IPS-NIHi7 (cell line): ENCODE data around the gene TMEM156.
"Not testable (repeated sequence)": the region's sequence is repeated elsewhere in the genome, so short reads cannot be mapped to it uniquely, and the experiment has no call there.

Experiments
- DNase-seq: peaks from one replicate; pipeline ENCODE4 v3.0.0; 2012; ENCODE audit warnings: mixed read lengths; ENCODE audit errors: extremely low spot score

The TMEM156 gene

DNA sequence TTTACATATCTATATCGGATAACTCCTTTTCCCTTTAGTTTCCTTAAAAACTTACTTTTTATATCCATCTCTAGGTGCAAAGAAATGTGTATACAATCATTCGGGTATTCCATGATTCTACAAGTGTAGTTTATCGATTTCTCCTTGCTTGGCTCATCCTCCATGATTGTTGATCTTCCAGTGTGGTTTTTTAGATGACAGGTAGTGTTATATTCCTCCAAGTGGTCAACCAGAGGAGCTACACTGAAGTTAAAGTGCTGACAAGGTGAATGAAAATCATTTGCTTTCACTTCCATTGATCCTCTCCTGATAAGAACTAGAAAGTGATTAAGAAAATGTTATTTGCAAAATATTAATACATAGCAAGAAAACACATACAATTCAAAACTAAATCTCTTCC lies 38.5 kb downstream of the TMEM156 start:
- peak; percentile 30 for DNase-seq

GRCh38 chr4:38990241-38990640 lies 42.0 kb downstream of the TMEM156 start:
- DNase-seq, result no peak

DNA sequence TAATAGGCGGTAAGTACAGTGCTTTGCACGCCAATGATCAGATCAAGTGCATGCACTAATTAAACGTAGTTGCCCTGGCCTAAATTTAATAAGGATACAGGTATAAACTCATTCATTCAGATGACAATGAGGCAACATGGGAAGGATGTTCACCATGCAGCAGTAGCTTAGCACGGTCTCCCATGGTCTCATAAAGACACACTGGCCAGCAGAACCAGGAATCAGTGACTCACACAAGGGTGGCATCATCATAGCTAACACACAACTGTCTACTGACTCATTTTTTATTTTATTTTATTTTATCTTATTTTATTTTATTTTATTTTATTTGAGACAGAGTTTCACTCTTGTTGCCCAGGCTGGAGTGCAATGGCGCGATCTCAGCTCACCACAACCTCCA lies 42.7 kb downstream of the TMEM156 start:
- no peak for DNase-seq

DNA sequence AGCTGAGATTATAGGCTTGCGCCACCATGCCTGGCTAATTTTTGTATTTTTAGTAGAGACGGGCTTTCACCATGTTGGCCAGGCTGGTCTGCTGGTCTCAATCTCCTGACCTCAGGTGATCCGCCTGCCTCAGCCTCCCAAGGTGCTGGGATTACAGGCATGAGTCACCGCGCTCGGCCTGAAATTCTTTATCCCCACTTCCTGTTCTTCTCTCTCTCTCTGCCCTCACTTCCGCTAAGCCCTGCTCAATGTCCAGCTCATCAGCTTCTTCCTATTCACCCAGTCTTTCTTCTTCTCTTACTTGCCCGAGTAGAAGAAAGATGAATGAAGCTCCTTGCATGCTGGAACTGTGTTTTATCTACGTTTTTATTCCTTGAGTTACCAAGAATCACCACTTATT lies 43.9 kb downstream of the TMEM156 start:
- not testable (repeated sequence) for DNase-seq

- DNase-seq, result no peak
Observed at GRCh38 chr4:38987491-38987890, 44.7 kb downstream of the TMEM156 start.

- no peak for DNase-seq
Observed at GRCh38 chr4:38985410-38986100, 46.7 kb downstream of the TMEM156 start.

DNA sequence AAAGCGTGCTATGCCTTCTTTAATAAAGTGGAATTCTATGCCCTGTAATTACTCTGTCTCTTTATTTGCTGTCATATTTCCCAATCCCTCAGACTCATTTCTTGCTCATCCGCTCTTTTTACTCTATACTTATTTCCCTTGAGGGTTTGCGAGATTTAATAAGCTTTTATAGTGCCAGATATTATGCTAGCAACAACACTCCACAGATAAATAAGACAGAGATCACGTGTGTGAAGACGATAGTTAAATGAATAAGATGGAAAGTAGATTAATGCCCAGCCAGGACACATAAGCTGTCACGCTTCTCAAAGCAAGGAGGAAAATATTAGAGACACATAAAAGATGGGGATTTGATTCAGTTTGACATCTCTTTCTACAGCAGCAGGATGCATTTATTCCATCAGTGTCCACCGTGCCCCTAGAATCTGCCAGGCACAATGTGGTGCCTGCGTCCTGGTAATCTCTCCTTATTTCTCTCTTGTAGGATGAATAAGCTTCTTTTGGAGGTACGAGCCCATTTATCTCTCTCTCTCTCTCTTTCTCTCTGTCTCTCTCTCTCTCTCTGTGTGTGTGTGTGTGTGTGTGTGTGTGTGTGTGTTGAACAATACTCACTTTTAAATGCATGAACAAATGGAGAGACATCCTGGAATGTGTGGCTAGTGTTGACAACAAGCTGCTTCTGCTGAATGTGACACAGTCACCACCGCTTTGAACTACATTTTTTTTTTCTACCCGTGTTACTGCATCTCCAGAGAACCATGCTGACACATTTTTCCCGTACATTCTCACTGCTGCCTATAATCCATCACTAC lies 48.2 kb downstream of the TMEM156 start:
- DNase-seq, result no peak

DNA sequence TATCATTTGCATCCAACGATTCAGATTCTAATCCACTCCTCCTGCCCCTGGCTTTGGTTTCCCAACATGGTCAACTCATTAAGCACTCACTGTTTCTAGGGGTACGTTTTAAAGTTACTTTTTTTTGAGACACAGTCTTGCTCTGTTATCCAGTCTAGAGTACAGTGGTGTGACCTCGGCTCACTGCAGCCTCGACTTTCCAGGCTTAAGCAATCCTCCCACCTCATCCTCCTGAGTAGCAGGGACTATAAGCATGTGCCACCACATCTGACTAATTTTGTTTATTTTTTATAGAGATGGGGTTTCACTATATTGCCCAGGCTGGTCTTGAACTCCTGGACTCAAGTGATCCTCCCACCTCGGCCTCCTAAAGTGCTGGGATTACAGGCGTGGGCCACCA lies 48.9 kb downstream of the TMEM156 start:
- DNase-seq, result no peak

DNA sequence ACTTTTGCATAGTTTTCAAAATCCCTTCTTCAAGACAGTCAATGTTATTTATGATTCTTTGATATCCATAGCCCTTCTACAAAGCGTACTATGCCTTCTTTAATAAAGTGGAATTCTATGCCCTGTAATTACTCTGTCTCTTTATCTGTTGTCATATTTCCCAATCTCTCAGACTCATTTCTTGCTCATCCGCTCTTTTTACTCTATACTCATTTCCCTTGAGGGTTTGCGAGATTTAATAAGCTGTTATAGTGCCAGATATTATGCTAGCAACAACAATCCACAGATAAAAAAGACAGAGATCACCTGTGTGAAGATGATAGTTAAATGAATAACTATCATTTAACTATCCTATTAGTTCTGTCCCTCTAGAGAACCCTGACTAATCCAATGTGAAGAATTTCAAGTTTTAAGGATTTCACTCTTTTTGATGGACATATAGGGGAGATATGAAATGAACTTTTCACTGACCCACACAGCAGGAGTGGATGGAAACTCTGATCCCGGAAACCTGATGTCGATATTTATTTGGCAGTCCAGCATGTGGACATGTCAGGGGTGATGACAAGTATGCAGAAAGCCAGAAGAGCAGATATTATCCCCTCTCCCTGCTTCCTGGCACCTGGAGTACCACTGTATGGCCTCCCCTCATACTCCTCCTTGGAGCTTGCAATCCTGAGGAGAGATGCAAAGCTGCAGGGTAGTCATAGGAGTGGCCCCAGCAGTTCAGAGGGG lies 49.7 kb downstream of the TMEM156 start:
- no peak for DNase-seq

- DNase-seq, result no peak
Observed at GRCh38 chr4:38980903-38981676, 51.1 kb downstream of the TMEM156 start.

GRCh38 chr4:38979511-38980230 lies 52.5 kb downstream of the TMEM156 start:
- no peak for DNase-seq

- no peak for DNase-seq
Observed at GRCh38 chr4:38979081-38979480, 53.1 kb downstream of the TMEM156 start.

- DNase-seq, result no peak
Observed at GRCh38 chr4:38976308-38976707, 55.9 kb downstream of the TMEM156 start.

DNA sequence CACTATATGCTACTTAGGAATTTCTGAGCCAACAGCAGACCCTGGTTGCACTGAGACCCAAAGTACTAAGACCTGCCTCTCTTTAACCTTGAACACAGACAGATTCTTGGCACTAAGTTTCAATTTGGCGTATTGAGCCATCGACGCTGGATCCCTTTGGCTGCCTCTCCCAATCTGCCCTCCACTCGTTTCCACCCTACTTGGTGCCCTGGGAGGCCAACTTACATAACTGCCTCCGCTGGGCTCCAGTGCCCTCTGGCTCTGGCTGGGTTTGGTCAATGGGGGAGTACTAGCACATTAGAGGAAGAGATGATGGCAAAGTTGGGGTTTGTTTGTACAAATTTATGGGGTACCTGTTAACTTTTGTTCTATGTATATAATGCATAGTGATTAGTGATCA lies 63.5 kb downstream of the TMEM156 start:
- no peak for DNase-seq

- no peak for DNase-seq
Observed at GRCh38 chr4:38967260-38968095, 64.7 kb downstream of the TMEM156 start.

- DNase-seq, result no peak
Observed at GRCh38 chr4:38965866-38966265, 66.3 kb downstream of the TMEM156 start.

GRCh38 chr4:38964942-38965775 lies 67.0 kb downstream of the TMEM156 start:
- DNase-seq, result no peak

- DNase-seq, result not testable (repeated sequence)
Observed at GRCh38 chr4:38959248-38959647, 73.0 kb downstream of the TMEM156 start.

GRCh38 chr4:38958453-38959190 lies 73.6 kb downstream of the TMEM156 start:
- no peak for DNase-seq
